Trophoblast cell (in vitro differentiated cells and primary cell): ENCODE data around the gene RHOT2.

Experiments used
- DNase-seq, 2 donors: peaks; one replicate each; pipeline ENCODE4 v3.0.0-alpha.2; 2016
- H2AFZ ChIP-seq: 2 replicates; pipeline ENCODE4 v1.6.1; 2013; ENCODE audit warnings: low read length, moderate library complexity, mild to moderate bottlenecking; ENCODE audit not compliant: insufficient read depth, poor library complexity
- H2AK5ac ChIP-seq: 2 replicates; pipeline ENCODE4 v1.6.1; 2013; ENCODE audit warnings: mild to moderate bottlenecking, low read length
- H2BK120ac ChIP-seq: 2 replicates; pipeline ENCODE4 v1.6.1; 2013; ENCODE audit warnings: low read length, mild to moderate bottlenecking, moderate library complexity; ENCODE audit not compliant: insufficient read depth, poor library complexity
- H2BK12ac ChIP-seq: 2 replicates; pipeline ENCODE4 v1.6.1; 2013; ENCODE audit warnings: mild to moderate bottlenecking, low read length, moderate library complexity
- H2BK5ac ChIP-seq: 2 replicates; pipeline ENCODE4 v1.6.1; 2013; ENCODE audit warnings: low read length, low read depth, moderate library complexity, mild to moderate bottlenecking; ENCODE audit not compliant: poor library complexity
- H3K14ac ChIP-seq: 2 replicates; pipeline ENCODE4 v1.6.1; 2013; ENCODE audit warnings: mild to moderate bottlenecking, low read length
- H3K18ac ChIP-seq: 2 replicates; pipeline ENCODE4 v1.6.1; 2013; ENCODE audit warnings: mild to moderate bottlenecking, low read length
- H3K23ac ChIP-seq: 2 replicates; pipeline ENCODE4 v1.6.1; 2013; ENCODE audit warnings: low read length
- H3K27ac ChIP-seq: 2 replicates; pipeline ENCODE4 v1.5.1; 2013; ENCODE audit warnings: low read depth, mild to moderate bottlenecking, inconsistent platforms, low read length, moderate library complexity
- H3K27me3 ChIP-seq: 2 replicates; pipeline ENCODE4 v1.6.1; 2013; ENCODE audit warnings: inconsistent platforms, mild to moderate bottlenecking, low read length, moderate library complexity; ENCODE audit not compliant: insufficient read depth
- H3K36me3 ChIP-seq, 2 experiments: 1 replicate in 1 of 2; 2 replicates in 1 of 2; pipeline ENCODE4 v1.6.1; 2013; ENCODE audit warnings: low read length in 2 of 2, mild to moderate bottlenecking in 2 of 2, moderate library complexity in 1 of 2; ENCODE audit not compliant: insufficient read depth in 2 of 2, control insufficient read depth in 1 of 2
- H3K4ac ChIP-seq: 2 replicates; pipeline ENCODE4 v1.6.1; 2013; ENCODE audit warnings: low read depth, mild to moderate bottlenecking, low read length, moderate library complexity
- H3K4me1 ChIP-seq, 2 experiments: 1 replicate in 1 of 2; 2 replicates in 1 of 2; pipeline ENCODE4 v1.6.1; 2013; ENCODE audit warnings: low read length in 2 of 2, mild to moderate bottlenecking in 2 of 2, moderate library complexity in 1 of 2; ENCODE audit not compliant: insufficient read depth in 2 of 2, control insufficient read depth in 1 of 2
- H3K4me2 ChIP-seq: 2 replicates; pipeline ENCODE4 v1.6.1; 2013; ENCODE audit warnings: inconsistent platforms, mild to moderate bottlenecking, low read length, moderate library complexity
- H3K4me3 ChIP-seq: 2 replicates; pipeline ENCODE4 v1.5.1; 2013; ENCODE audit warnings: mild to moderate bottlenecking, low read depth, low read length, inconsistent platforms
- H3K79me1 ChIP-seq: one replicate; pipeline ENCODE4 v1.6.1; 2013; ENCODE audit warnings: low read length
- H3K79me2 ChIP-seq: 2 replicates; pipeline ENCODE4 v1.6.1; 2013; ENCODE audit warnings: low read length, mild to moderate bottlenecking; ENCODE audit not compliant: control insufficient read depth, insufficient read depth, poor library complexity
- H3K9ac ChIP-seq: 2 replicates; pipeline ENCODE4 v1.6.1; 2013; ENCODE audit warnings: mild to moderate bottlenecking, low read length
- H3K9me3 ChIP-seq: 2 replicates; pipeline ENCODE4 v1.6.1; 2013; ENCODE audit warnings: low read depth, mild to moderate bottlenecking, control low read depth, inconsistent platforms, low read length; ENCODE audit not compliant: insufficient read depth
- H4K12ac ChIP-seq: 2 replicates; pipeline ENCODE4 v1.6.1; 2013; ENCODE audit warnings: low read depth, mild to moderate bottlenecking, low read length, moderate library complexity
- H4K8ac ChIP-seq: 2 replicates; pipeline ENCODE4 v1.6.1; 2013; ENCODE audit warnings: low read depth, mild to moderate bottlenecking, low read length, moderate library complexity
- H4K91ac ChIP-seq: one replicate; pipeline ENCODE4 v1.6.1; 2013; ENCODE audit warnings: low read depth, mild to moderate bottlenecking, low read length, moderate library complexity
- WGBS: extraction: QIAGEN DNeasy Blood & Tissue Kit; methylation state at CpG from one replicate; pipeline ENCODE4 v1.1.7; 2013; ENCODE audit warnings: missing lambda C conversion rate; ENCODE audit not compliant: insufficient read length, insufficient coverage; ENCODE audit errors: extremely low coverage; 5-methylcytosine and 5-hydroxymethylcytosine counted together

Gene RHOT2

GRCh38 chr16:660459-661183 lies 7.3 kb upstream of the RHOT2 start:
- H3K27me3 ChIP-seq = no peaks in the 10 kb centered on the region
- H4K12ac ChIP-seq = no peak overlapping the region
- no peak overlapping the region for H3K4me3 ChIP-seq
- peaks cover 24 to 45% of the 10 kb centered on the region in 2 experiments for H3K36me3 ChIP-seq
- H2AK5ac ChIP-seq = peak overlapping the region; percentile 70
- no peak overlapping the region for H3K18ac ChIP-seq
- no peak overlapping the region for H3K14ac ChIP-seq
- H3K4me2 ChIP-seq = no peak overlapping the region
- peaks cover 6 to 8% of the 10 kb centered on the region in 2 experiments for H3K4me1 ChIP-seq
- H2AFZ ChIP-seq = peak overlapping the region; percentile 27
- no peak overlapping the region for H3K9ac ChIP-seq
- H2BK5ac ChIP-seq = peak overlapping the region; percentile 7
- DNase-seq = peak; percentile 87 to 93
- no peaks in the 10 kb centered on the region for H3K79me2 ChIP-seq
- H3K27ac ChIP-seq = no peak overlapping the region
- WGBS = no CpG with 5 or more reads among the region's 43 CpGs
- peak overlapping the region; percentile 59 for H4K8ac ChIP-seq
- H3K4ac ChIP-seq = no peak overlapping the region
- no peak overlapping the region for H2BK120ac ChIP-seq
- no peak overlapping the region for H2BK12ac ChIP-seq
- peak overlapping the region; percentile 53 for H4K91ac ChIP-seq
- H3K79me1 ChIP-seq = no peaks in the 10 kb centered on the region
- no peaks in the 10 kb centered on the region for H3K9me3 ChIP-seq
- H3K23ac ChIP-seq = no peak overlapping the region

- H3K18ac ChIP-seq = peak overlapping the region; percentile 9
- peaks cover 20 to 39% of the 10 kb centered on the region in 2 experiments for H3K36me3 ChIP-seq
- no peaks in the 10 kb centered on the region for H3K79me1 ChIP-seq
- no peak for DNase-seq
- H2AK5ac ChIP-seq = peak overlapping the region; percentile 70
- H3K27me3 ChIP-seq = no peaks in the 10 kb centered on the region
- peak overlapping the region; percentile 8 for H2BK12ac ChIP-seq
- peak overlapping the region; percentile 27 for H2AFZ ChIP-seq
- no peaks in the 10 kb centered on the region for H3K79me2 ChIP-seq
- no CpG with 5 or more reads among the region's 35 CpGs for WGBS
- H2BK120ac ChIP-seq = no peak overlapping the region
- no peak overlapping the region for H3K4ac ChIP-seq
- H3K4me3 ChIP-seq = no peak overlapping the region
- peak overlapping the region; percentile 29 for H3K14ac ChIP-seq
- H3K27ac ChIP-seq = no peak overlapping the region
- peak overlapping the region; percentile 53 for H4K91ac ChIP-seq
- H2BK5ac ChIP-seq = peak overlapping the region; percentile 7
- peaks cover 6 to 8% of the 10 kb centered on the region in 2 experiments for H3K4me1 ChIP-seq
- H3K9ac ChIP-seq = no peak overlapping the region
- H3K23ac ChIP-seq = no peak overlapping the region
- H3K4me2 ChIP-seq = no peak overlapping the region
- no peaks in the 10 kb centered on the region for H3K9me3 ChIP-seq
- no peak overlapping the region for H4K12ac ChIP-seq
- H4K8ac ChIP-seq = peak overlapping the region; percentile 59
Observed at GRCh38 chr16:661184-661821, 6.6 kb upstream of the RHOT2 start.

GRCh38 chr16:662095-662494 lies 5.8 kb upstream of the RHOT2 start:
- Histone ChIP-seq H4K91ac (no peak overlapping the region), H2AFZ (no peak overlapping the region)
- no CpG with 5 or more reads among the region's 19 CpGs for WGBS

GRCh38 chr16:662597-662996 lies 5.3 kb upstream of the RHOT2 start:
- Histone ChIP-seq H4K91ac (no peak overlapping the region), H2BK12ac (no peak overlapping the region), H3K36me3 (peaks cover 17 to 27% of the 10 kb centered on the region in 2 experiments), H2BK5ac (no peak overlapping the region), H2AFZ (no peak overlapping the region), H3K4me1 (peaks cover 6 to 8% of the 10 kb centered on the region in 2 experiments), H3K4me2 (no peak overlapping the region), H4K8ac (no peak overlapping the region), H3K4ac (no peak overlapping the region), H3K79me2 (no peaks in the 10 kb centered on the region), H4K12ac (no peak overlapping the region), H3K9ac (no peak overlapping the region), H2BK120ac (no peak overlapping the region), H3K18ac (no peak overlapping the region), H3K9me3 (no peaks in the 10 kb centered on the region), H3K4me3 (no peak overlapping the region), H3K79me1 (no peaks in the 10 kb centered on the region), H3K23ac (no peak overlapping the region), H3K14ac (no peak overlapping the region), H2AK5ac (no peak overlapping the region), H3K27ac (no peak overlapping the region), H3K27me3 (no peaks in the 10 kb centered on the region)
- no peak for DNase-seq
- no CpG with 5 or more reads among the region's 21 CpGs for WGBS

More at GRCh38 chr16:662095-662494, 5.8 kb upstream of the RHOT2 start:
- Histone ChIP-seq H3K79me1 (no peaks in the 10 kb centered on the region), H2BK5ac (no peak overlapping the region), H3K4me3 (no peak overlapping the region), H3K14ac (no peak overlapping the region), H3K4me2 (no peak overlapping the region), H3K9me3 (no peaks in the 10 kb centered on the region), H3K23ac (no peak overlapping the region), H3K27me3 (no peaks in the 10 kb centered on the region), H2BK120ac (no peak overlapping the region), H3K27ac (no peak overlapping the region), H2AK5ac (no peak overlapping the region), H3K4ac (no peak overlapping the region), H3K18ac (no peak overlapping the region), H3K79me2 (no peaks in the 10 kb centered on the region), H2BK12ac (no peak overlapping the region), H3K4me1 (peaks cover 6 to 8% of the 10 kb centered on the region in 2 experiments), H3K9ac (no peak overlapping the region), H4K8ac (no peak overlapping the region), H3K36me3 (peaks cover 17 to 31% of the 10 kb centered on the region in 2 experiments), H4K12ac (no peak overlapping the region)
- no peak for DNase-seq
